HEK293 (cell line): ENCODE results near the gene MBLAC1.

Experiments
- CTCF ChIP-seq: fragments of 450-650 bp; formaldehyde crosslinking; IDR thresholded peaks from 2 replicates; pipeline ENCODE4 v1.5.1; 2016; ENCODE audit warnings: missing biosample characterization, missing genetic modification characterization
- ZNF24 ChIP-seq: fragments of 450-650 bp; formaldehyde crosslinking; IDR thresholded peaks from 2 replicates; pipeline ENCODE4 v1.5.1; 2016; ENCODE audit warnings: missing biosample characterization, missing genetic modification characterization
- ZSCAN30 ChIP-seq: fragments of 450-650 bp; IDR thresholded peaks from 2 replicates; pipeline ENCODE4 v1.5.1; 2018; ENCODE audit warnings: missing biosample characterization, mild to moderate bottlenecking, missing genetic modification characterization, moderate library complexity

GRCh38 chr7:100091411-100092181, 35.2 kb upstream of the MBLAC1 start:
- TF ChIP-seq ZNF24 (0 out of 2 replicates have a peak, but pooled peaks have one; percentile 15), ZSCAN30 (tag by site-specific recombination) (no peak), CTCF (peak; percentile 21; the same call in 1 of the 2 replicates)
